A673 (cell line): ENCODE results near the gene GJB4.

Experiments
- EZH2 ChIP-seq: fragments of 200-600 bp; sonication (generic); IDR thresholded peaks from 2 replicates; pipeline ENCODE4 v1.6.1; 2017; ENCODE audit warnings: borderline replicate concordance, low read depth, mild to moderate bottlenecking, mixed read lengths, antibody characterized with exemption, low read length; ENCODE audit not compliant: poor library complexity, severe bottlenecking
- TF ChIP-seq, protein P1 (sequence below): fragments of 300-800, 200-600 bp; sonication (generic); conservative IDR thresholded peaks from 2 replicates; pipeline ENCODE4 v1.5.1; 2017; ENCODE audit warnings: low read depth, mild to moderate bottlenecking, antibody characterized with exemption, low read length, moderate library complexity, mixed read lengths

GRCh38 chr1:34744851-34745250 lies 14.7 kb upstream of the GJB4 start:
- TF ChIP-seq, protein P1, sequence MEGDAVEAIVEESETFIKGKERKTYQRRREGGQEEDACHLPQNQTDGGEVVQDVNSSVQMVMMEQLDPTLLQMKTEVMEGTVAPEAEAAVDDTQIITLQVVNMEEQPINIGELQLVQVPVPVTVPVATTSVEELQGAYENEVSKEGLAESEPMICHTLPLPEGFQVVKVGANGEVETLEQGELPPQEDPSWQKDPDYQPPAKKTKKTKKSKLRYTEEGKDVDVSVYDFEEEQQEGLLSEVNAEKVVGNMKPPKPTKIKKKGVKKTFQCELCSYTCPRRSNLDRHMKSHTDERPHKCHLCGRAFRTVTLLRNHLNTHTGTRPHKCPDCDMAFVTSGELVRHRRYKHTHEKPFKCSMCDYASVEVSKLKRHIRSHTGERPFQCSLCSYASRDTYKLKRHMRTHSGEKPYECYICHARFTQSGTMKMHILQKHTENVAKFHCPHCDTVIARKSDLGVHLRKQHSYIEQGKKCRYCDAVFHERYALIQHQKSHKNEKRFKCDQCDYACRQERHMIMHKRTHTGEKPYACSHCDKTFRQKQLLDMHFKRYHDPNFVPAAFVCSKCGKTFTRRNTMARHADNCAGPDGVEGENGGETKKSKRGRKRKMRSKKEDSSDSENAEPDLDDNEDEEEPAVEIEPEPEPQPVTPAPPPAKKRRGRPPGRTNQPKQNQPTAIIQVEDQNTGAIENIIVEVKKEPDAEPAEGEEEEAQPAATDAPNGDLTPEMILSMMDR = no peak
- TF ChIP-seq EZH2 = no peak
